ENCODE data around the gene BROX.

DNA sequence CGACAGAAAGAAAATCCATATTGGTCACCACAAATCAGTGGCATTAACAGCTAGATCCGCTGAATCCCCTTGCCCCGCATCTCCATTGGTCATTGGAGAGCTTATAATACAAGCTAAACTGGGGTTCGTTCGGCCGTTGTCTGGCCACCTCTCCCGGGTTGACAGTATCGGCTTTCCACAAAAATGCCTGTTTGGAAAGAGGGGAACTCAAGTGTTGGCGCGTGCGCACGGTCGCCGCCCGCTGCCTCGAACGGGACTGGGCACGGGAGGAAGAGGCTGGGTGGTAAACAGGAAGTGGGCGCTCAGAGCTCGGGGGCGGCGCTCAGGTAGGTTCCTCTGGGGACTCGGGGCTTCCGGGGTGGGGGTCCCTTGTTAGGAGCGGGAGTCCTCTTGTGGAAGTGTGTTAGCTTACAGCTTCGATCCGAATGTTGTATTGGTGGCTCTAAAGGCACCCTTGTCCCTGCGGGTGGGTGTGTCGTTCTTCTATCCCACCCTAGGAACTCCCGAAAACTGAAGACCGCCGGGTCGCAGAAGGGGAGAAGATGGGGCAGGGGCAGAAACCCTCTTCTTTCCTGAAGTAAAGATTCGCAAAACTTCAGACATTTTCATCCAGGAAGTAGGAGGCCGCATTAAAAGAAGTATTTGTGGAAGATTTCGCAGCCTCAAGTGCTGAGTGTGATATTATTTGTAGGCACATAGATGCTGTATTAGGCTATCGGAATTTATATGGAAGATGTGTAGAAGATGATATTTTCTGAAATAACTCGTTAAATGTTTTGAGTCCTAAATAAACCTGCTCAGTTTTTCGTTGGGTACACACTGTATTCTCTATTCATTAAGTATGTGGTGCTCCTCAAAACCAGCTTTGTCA, 962 bp downstream of the BROX start:
- TF ChIP-seq, protein P1, sequence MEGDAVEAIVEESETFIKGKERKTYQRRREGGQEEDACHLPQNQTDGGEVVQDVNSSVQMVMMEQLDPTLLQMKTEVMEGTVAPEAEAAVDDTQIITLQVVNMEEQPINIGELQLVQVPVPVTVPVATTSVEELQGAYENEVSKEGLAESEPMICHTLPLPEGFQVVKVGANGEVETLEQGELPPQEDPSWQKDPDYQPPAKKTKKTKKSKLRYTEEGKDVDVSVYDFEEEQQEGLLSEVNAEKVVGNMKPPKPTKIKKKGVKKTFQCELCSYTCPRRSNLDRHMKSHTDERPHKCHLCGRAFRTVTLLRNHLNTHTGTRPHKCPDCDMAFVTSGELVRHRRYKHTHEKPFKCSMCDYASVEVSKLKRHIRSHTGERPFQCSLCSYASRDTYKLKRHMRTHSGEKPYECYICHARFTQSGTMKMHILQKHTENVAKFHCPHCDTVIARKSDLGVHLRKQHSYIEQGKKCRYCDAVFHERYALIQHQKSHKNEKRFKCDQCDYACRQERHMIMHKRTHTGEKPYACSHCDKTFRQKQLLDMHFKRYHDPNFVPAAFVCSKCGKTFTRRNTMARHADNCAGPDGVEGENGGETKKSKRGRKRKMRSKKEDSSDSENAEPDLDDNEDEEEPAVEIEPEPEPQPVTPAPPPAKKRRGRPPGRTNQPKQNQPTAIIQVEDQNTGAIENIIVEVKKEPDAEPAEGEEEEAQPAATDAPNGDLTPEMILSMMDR (IDR thresholded peaks at IDR 0.05): no peak
- peak in 1 of 2 donors; percentile 64 for TF ChIP-seq POLR2A (IDR thresholded peaks at IDR 0.05)
